LHCN-M2 (cell line): ENCODE measurements around the gene PRH1. TPM values are rescaled to one million over a fixed set of nuclear protein-coding genes. Genes with fewer than 3 reads are reported as not detected.

Experiments used
- DNase-seq: peaks from one replicate; pipeline ENCODE4 v3.0.0-alpha.2; 2012; ENCODE audit warnings: low read depth
- total RNA-seq: library from RNA; depleted of rRNA; stranded (reverse); fragments of >200 nt; gene quantifications from 2 replicates; pipeline ENCODE4 v1.2.3, GENCODE V29; 2014; rRNA removed

Gene PRH1
- total RNA-seq, 1 experiment from 2014 or later: 6.6 TPM

DNA sequence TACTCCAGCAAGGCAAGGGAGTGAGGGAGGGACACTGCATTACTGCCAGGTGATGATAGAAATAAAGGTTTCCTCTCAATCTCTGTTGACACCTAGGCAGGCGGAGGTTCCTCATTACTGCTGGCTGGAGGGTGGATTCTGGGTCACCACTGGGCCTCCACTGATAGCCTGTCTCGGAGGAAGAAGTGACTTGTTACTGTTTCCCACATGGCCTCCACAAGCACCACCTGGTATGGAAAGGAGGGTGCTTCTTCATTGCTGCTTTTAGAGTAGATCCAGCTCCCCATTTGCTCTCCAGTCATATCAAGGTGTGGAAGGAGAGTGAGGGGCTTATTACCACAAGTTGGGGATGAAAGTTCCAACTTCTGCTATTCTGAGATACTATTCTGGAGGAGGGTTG lies 41.2 kb downstream of the PRH1 start:
- no peak for DNase-seq

DNA sequence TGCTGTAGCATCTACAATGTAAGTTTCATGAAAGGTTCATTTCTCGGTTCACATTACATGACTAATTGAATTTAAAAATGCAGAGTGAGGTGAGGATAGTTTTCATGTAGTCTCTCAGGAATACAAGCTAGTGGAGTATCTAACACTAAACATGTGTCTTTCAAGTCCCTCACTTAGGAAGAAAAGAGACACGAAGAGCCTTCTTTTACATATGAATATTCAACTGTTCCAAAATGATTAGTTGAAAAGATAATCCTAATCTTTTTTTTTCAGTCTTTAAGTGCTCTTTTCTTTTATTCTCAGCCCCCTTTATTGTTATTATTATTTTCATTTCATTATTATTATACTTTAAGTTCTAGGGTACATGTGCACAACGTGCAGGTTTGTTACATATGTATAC lies 45.6 kb downstream of the PRH1 start:
- no peak for DNase-seq

Other genes with a start within 250 kb of the PRH1 start
- 1.7 and 2.1 TPM in 2 replicates for gene STYK1, start 210.2 kb downstream of the PRH1 start, total RNA-seq
- gene YBX3, start 160.9 kb downstream of the PRH1 start, total RNA-seq: 137 and 159 TPM in 2 replicates
- 0.32 TPM in 1 of 2 replicates, not detected in the other for gene TAS2R7, start 81.6 kb downstream of the PRH1 start, total RNA-seq
- gene TAS2R8, start 77.0 kb downstream of the PRH1 start, total RNA-seq: not detected in 2 replicates
- 0.34 TPM in 1 of 2 replicates, not detected in the other for gene TAS2R9, start 74.1 kb downstream of the PRH1 start, total RNA-seq
- gene TAS2R10, start 57.9 kb downstream of the PRH1 start, total RNA-seq: 0.19 and 0.40 TPM in 2 replicates
- 0.34 and 1.9 TPM in 2 replicates for gene PRR4, start 34.8 kb downstream of the PRH1 start, total RNA-seq
- gene TAS2R13, start 25.3 kb upstream of the PRH1 start, total RNA-seq: 0.06 and 0.63 TPM in 2 replicates
- gene PRH2, start 45.0 kb upstream of the PRH1 start, total RNA-seq: 1.0 TPM in 1 of 2 replicates, not detected in the other
- 1.7 and 1.8 TPM in 2 replicates for gene TAS2R14, start 55.0 kb upstream of the PRH1 start, total RNA-seq
- 0.58 and 0.75 TPM in 2 replicates for gene TAS2R50, start 102.7 kb upstream of the PRH1 start, total RNA-seq
- 0.51 and 0.75 TPM in 2 replicates for gene TAS2R20, start 114.0 kb upstream of the PRH1 start, total RNA-seq
- gene TAS2R19, start 138.4 kb upstream of the PRH1 start, total RNA-seq: 0.75 and 1.9 TPM in 2 replicates
- gene TAS2R31, start 147.2 kb upstream of the PRH1 start, total RNA-seq: 1.4 and 1.5 TPM in 2 replicates
- 0.11 and 0.13 TPM in 2 replicates for gene TAS2R46, start 178.0 kb upstream of the PRH1 start, total RNA-seq
- gene TAS2R43, start 208.1 kb upstream of the PRH1 start, total RNA-seq: 0.19 and 0.52 TPM in 2 replicates